HG02571 (cell line): ENCODE results near the gene CHKB.

Experiments used
- ATAC-seq: cut with Tn5 transposase; IDR thresholded peaks from one replicate; pipeline ENCODE4 v1.9.1; 2021; ENCODE audit warnings: mild to moderate bottlenecking, moderate library complexity; ENCODE audit not compliant: unreplicated experiment

The CHKB gene

DNA sequence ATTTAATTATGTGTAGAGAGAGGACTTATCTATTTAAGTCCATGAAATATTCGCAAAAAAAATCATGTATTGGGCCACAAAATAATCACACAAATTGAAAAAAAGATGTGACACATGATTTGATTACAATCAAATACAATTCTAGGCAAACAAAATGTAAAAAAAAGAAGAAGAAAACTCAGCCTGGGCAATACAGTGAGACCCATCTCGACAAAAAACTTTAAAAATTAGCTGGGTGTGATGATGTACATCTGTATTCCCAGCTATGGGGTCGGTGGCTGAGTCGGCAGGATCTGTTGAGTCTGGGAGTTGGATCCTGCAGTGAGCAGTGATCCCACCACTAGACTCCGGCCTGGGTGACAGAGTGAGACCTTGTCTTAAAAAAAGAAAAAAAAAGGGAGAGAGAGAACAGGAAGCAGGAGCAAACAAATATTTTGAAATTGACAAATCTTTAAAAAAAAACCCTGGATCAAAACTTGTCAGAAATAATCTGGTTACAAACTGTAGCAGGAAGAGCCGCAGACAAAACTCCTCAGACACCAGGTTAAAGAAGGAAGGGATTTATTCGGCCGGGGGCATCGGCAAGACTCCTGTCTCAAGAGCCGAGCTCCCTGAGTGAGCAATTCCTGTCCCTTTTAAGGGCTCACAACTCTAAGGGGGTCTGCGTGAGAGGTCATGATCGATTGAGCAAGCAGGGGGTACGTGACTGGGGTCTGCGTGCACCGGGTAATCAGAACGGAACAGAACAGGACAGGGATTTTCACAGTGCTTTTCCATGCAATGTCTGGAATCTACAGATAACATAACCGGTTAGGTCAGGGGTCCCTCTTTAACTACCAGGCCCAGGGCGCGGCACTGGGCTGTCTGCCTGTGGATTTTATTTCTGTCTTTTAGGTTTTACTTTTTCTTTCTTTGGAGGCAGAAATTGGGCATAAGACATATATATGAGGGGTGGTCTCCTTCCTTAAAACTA is 49.5 kb downstream of the CHKB start:
- no peak for ATAC-seq

DNA sequence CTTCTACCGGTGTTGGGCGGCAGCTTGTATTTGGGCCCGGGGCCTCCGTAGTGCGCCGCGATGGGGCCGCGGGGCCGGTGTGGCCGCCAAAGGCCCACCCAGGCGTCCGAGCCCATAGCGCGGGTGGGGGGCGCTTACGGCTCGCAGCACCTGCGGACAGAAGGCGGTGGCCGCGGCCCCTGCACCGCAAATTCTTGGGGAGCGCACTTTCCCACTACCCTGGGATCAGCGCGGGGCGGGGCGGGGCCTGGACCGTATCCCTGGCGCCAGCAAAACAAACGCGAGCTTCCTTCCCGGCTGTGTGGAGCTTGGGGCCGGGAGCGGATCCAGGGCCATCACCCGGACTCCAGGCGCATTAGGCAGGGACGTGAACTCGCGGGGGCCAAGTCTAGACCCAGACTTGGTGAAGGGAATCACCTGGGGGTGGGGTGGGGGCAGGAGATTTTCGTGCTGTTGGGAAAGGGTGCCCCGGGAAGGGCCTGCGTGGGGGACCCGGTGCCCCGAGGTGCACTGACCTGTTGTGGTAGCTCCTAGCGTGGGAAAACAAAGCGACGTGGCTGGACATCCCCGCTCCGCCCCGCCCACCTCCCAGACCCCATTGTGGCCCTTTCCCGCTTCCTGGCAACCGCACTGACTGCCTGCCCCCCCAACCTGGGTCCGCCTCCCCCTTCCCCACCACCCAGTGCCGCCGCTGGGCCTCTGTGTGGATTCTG is 50.5 kb downstream of the CHKB start:
- ATAC-seq, result peak; percentile 2

DNA sequence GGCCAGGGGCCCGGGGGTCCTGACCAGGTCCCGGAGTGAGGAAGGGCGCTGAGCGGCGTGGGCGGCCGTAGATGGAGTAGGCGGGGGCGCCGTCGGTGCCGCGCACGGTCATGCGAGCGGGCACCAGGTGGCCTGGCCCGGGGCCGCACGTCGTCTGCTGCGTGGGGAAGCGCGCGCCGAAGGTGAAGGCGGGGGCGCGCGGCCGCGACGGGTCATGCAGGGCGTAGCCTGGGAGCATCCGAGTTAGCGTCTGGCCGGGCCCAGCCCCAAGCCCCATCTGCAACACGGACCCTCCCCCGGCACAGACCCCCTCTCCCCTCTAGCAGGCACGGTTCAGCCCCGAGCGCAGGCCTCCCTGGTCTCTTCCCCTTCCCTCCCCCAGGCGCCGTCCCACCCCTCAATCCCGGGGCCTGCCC is 51.1 kb downstream of the CHKB start:
- peak; percentile 29 for ATAC-seq

DNA sequence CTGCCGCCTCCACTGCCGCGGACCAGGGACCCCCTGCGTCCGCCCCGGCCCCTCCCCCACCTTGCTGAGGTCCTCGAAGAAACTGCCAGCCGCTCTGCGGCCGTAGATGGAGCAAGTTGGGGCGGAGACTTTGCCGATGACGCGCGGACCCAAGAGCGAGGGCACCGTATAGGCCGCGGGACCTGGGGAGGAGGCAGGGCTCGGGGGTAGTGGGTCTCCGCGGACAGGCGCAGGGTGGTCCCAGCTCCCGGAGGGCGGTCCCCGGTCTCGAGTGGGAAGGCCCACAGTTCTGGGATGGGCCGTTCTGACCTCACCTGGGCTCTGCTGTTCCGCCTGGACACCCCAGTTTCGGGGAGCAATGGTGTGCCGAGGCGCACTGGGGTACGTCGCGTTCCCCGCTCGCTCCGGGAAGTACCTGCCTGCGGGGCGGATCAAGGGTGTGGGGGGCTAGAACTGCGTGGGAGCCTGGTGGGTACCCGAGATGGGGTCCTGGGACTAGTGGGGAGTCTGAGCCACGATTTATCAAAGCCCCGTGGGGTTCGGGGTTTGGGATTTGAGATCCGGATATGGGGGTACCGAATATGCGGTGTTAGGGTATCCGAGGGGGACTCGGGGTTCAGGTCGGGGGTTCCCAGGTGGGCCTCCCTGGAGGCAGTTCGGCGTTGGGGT is 51.6 kb downstream of the CHKB start:
- ATAC-seq, result no peak

DNA sequence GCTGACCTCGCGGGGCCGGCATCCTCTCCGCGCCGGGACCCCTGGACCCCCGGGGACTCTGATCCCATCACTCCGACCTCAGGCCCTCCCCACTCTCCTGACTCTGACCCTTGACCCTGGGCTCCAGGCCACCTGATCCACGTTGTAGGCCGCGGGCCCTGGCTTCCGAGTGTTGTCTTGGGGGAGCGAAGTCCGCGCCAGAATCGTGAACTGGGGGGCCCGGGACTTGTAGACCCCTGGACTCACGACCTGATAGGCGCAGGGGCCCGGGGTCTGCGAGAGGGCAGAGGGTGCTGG is 52.1 kb downstream of the CHKB start:
- no peak for ATAC-seq

DNA sequence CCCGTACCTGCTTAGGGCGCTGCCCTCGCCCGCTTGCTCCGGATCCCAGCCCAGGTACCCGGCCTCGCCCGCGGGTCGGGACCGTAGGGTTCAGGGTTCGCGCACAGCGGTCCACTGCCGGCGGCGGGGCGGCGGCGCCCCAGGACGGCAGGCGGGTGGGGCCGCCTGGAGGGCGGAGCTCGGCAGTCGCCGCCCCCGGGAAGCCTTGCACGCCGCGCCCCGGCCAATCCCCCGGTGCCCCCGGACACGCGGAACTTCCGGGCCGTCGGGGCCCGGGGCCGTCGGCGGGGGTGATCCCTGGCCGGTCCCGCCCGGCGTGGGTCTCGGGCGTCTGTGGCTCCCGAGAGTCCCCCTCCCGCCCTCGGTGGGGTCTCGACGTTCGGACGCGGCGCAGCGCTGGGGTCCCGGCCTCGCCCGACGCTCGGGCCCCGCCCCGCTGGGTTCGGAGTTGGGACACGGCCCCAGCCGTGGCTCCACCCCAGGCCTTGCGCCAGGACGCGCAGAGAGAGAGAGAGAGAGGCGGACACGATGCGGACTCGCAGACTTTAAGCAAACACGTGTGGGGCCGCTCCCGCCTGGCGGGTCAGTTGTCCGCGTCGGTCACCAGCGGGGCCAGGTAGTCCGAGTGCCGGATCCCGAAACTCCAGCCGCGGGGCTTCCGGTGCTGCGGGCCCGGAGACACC is 52.6 kb downstream of the CHKB start, which contains the start of gene TYMP:
TYMP (minus strand) TSS at position 116 of the 683 bp plus-strand sequence. CDS start 303 bp downstream, outside the sequence.
- peak; percentile 15 for ATAC-seq

DNA sequence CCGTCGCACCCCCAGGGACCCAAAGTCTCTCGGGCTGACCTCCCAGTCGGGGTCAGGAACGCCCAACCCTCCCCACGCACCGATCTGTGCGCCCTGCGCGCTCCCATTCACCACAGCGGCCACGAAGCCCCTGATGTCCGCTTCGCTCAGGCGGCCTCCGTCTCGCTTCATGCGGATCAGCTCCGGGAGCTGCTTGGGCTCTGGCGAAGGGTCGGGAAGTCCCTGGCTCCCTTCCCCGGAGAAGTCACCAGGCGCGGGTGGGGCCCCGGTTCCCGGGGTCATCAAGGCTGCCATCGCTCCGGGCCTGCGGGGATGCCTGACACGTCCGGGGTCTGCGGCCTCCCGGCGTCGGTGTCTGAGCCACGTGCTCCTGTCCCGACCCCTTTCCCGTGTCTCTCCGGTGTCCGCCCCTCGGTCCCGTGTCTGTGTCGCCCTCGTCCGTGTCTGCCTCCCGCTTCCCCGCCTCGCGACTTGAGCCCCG is 53.2 kb downstream of the CHKB start:
- ATAC-seq, result no peak
